RWPE1 (cell line): ENCODE measurements around the gene SLC29A3.

Source experiments
- CTCF ChIA-PET: fragments of 350-600 bp; sonication (Branson Sonifier 250); formaldehyde crosslinking; extraction: SDS; loops from one replicate; lab custom pipeline; 2021; lab: Yijun Ruan, JAX
- POLR2A ChIA-PET: fragments of 400-600 bp; formaldehyde crosslinking; extraction: SDS; loops from one replicate; lab custom pipeline; 2020; ENCODE audit warnings: antibody characterized with exemption; ENCODE audit not compliant: low non-redundant PET; lab: Yijun Ruan, JAX
- DNase-seq: peaks from one replicate; pipeline ENCODE4 v3.0.0; 2012; ENCODE audit warnings: low spot score
- H3K27ac ChIP-seq: fragments of 450-650 bp; 2 replicates; pipeline ENCODE4 v1.5.1; 2017
- CTCF ChIP-seq: fragments of 450-650 bp; conservative IDR thresholded peaks from 2 replicates; pipeline ENCODE4 v1.5.1; 2017; ENCODE audit warnings: low read depth, mild to moderate bottlenecking

Gene SLC29A3

GRCh38 chr10:71379118-71379766 is 60.2 kb downstream of the SLC29A3 start:
- CTCF ChIA-PET: interaction anchor here (0.6 to 2.5 kb wide), 3 partner anchors 60 to 391 kb away, joined by 3 to 18 read pairs (median 3); partner anchors contain the start of gene SLC29A3
- no peak for DNase-seq

DNA sequence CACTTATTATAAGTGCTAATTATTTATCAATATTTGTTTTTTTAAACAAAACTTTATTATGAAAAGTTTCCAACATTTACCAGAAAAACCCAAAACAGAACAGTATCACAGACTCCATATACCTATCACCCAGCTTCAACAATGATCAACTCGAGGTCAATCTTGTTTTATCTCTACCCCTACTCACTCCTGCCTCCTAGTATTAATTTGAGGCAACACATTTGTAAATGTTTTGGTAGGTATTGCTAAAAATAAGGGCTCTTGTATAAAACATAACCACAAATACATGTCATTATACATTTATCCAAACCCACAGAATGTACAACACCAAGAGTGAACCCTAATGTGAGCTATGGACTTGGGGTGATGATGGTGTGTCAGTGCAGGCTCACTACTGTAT is 61.8 kb downstream of the SLC29A3 start:
- TF ChIP-seq CTCF: no peak
- ChIA-PET CTCF (interaction anchor here (1.4 kb wide), 1 partner anchor 189 kb away, joined by 4 read pairs; no protein-coding TSS in a partner anchor), POLR2A (no interaction called here)
- DNase-seq: no peak
- no peak overlapping the region for H3K27ac ChIP-seq

More at GRCh38 chr10:71379118-71379766, 60.2 kb downstream of the SLC29A3 start:
- no peak for TF ChIP-seq CTCF
- no peak overlapping the region for H3K27ac ChIP-seq
- POLR2A ChIA-PET: no interaction called here

DNA sequence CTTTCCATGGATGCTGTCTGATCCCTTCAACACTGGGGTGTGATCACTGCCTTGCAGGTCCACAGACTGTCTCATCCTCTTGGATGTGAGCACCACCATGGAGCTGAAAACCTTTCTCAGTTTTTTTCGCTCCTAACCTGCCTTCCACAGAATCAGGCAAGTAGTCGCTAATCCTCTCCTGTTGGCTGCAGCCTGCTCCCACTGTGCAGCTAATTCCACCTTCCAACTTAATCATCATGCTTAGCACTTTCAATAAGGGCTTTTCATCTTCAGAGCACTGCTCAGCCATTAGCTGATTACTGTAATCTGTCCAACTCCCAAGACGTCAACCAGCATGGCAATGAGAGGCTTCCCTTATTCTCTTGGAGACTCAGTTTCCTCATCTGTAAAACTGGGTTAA is 62.6 kb downstream of the SLC29A3 start:
- H3K27ac ChIP-seq: no peak overlapping the region
- TF ChIP-seq CTCF: no peak
- no peak for DNase-seq
- POLR2A ChIA-PET: interaction anchor here (0.6 kb wide), 1 partner anchor 62 kb away, joined by 3 read pairs; no protein-coding TSS in a partner anchor
- CTCF ChIA-PET: interaction anchor here (0.7 to 1.4 kb wide), 4 partner anchors 16 to 315 kb away, joined by 3 to 4 read pairs (median 4); partner anchors contain the start of gene SLC29A3

DNA sequence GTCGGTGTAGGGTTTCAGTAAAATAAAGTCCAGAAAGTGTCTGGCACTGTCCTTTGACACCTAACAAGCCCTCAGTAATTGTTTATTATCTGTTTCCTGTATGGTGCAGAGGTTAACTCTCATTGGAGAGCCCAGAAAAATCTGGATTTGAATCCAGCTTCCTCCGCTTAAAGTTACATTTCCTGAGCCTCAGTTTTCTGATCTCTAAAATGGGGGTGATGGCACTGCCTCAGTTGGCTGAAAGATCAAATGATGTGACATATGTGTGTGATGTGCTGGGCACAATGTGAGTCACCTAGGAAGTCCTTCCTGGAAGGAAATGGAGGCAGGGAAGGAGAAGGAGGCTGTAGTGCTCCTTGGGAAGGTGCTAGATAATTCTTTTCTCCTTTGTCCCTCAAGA is 63.0 kb downstream of the SLC29A3 start:
- no peak for TF ChIP-seq CTCF
- DNase-seq: no peak
- ChIA-PET POLR2A (interaction anchor here (0.6 kb wide), 1 partner anchor 62 kb away, joined by 3 read pairs; no protein-coding TSS in a partner anchor), CTCF (interaction anchor here (0.7 to 1.4 kb wide), 4 partner anchors 16 to 315 kb away, joined by 3 to 4 read pairs (median 4); partner anchors contain the start of gene SLC29A3)
- H3K27ac ChIP-seq: no peak overlapping the region

DNA sequence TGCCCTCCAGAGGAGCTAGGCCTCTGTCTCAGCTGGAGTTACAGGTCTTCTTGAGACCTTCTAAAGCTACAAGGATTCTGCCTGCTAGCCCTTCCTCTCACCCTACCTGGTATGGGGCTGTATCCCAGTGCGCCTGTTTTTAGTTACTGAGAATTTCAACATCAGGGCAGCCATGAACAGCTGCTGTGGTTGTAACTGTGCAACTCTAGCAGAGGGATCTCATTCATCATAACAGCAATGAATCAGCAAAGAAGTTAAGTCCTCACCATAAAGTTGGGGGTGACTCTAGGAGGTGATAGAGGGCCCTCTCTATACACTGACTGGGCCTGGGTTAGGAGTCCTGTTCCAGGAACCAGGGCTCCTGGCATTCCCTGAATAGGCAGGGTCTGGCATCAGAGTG is 63.7 kb downstream of the SLC29A3 start:
- no peak overlapping the region for H3K27ac ChIP-seq
- POLR2A ChIA-PET: no interaction called here
- TF ChIP-seq CTCF: no peak
- CTCF ChIA-PET: interaction anchor here (0.6 to 1.1 kb wide), 2 partner anchors 108 to 187 kb away, joined by 3 to 4 read pairs; no protein-coding TSS in a partner anchor
- DNase-seq: no peak

GRCh38 chr10:71383972-71384687 is 65.1 kb downstream of the SLC29A3 start:
- no peak overlapping the region for H3K27ac ChIP-seq
- TF ChIP-seq CTCF: peak; percentile 92
- ChIA-PET CTCF (interaction anchor here (0.5 to 2.3 kb wide), 26 partner anchors 9 to 1705 kb away, joined by 3 to 28 read pairs (median 4); no protein-coding TSS in a partner anchor), POLR2A (no interaction called here)
- peak; percentile 82 for DNase-seq
